ENCODE data around the gene YIPF1. TPM values are rescaled to one million over a fixed set of nuclear protein-coding genes. Genes with fewer than 3 reads are reported as not detected.

YIPF1 gene
- total RNA-seq, 4 donors from 2014 or later = 17.0 to 35.2 (median 23.9) TPM

- TF ChIP-seq CTCF (IDR thresholded peaks at IDR 0.05; ENCODE audit: low read depth) = no peak
Observed at GRCh38 chr1:53819387-53819786, 70.2 kb downstream of the YIPF1 start.

GRCh38 chr1:53811414-53811851, 78.2 kb downstream of the YIPF1 start:
- no peak for TF ChIP-seq CTCF (IDR thresholded peaks at IDR 0.05; ENCODE audit: low read depth)

GRCh38 chr1:53810497-53810896, 79.1 kb downstream of the YIPF1 start:
- no peak for TF ChIP-seq CTCF (IDR thresholded peaks at IDR 0.05; ENCODE audit: low read depth)

GRCh38 chr1:53810007-53810406, 79.6 kb downstream of the YIPF1 start:
- no peak for TF ChIP-seq CTCF (IDR thresholded peaks at IDR 0.05; ENCODE audit: low read depth)

- no peak for TF ChIP-seq CTCF (IDR thresholded peaks at IDR 0.05; ENCODE audit: low read depth)
Observed at GRCh38 chr1:53807916-53808315, 81.7 kb downstream of the YIPF1 start.

- no peak for TF ChIP-seq CTCF (IDR thresholded peaks at IDR 0.05; ENCODE audit: low read depth)
Observed at GRCh38 chr1:53804791-53805505, 84.6 kb downstream of the YIPF1 start.

GRCh38 chr1:53804181-53804580, 85.4 kb downstream of the YIPF1 start:
- TF ChIP-seq CTCF (IDR thresholded peaks at IDR 0.05; ENCODE audit: low read depth) = no peak

Small RNA genes within 50 kb of the gene (small RNA-seq; reads per million reads assigned to genes)
- gene AL049745.1 = not detected

Other genes starting within 250 kb of the YIPF1 start
- gene GLIS1, start 150.6 kb downstream of the YIPF1 start, total RNA-seq = 1 to 10 TPM in 1 of 4 donors, under 1 TPM in 1, not detected in 2; 0.17 to 3.6 TPM
- gene NDC1, start 51.5 kb downstream of the YIPF1 start, total RNA-seq = 10 to 100 TPM in 2 of 4 donors, 1 to 10 TPM in 2; 6.0 to 15.1 (median 11.9) TPM
- not detected for gene DIO1, start 4.4 kb upstream of the YIPF1 start, total RNA-seq
- gene IFT25, start 55.9 kb upstream of the YIPF1 start, total RNA-seq = 10 to 100 TPM; 13.2 to 34.1 (median 21.7) TPM
- 10 to 100 TPM in 3 of 4 donors, 1 to 10 TPM in 1; 9.6 to 19.4 (median 15.3) TPM for gene LRRC42, start 56.6 kb upstream of the YIPF1 start, total RNA-seq
- not detected for gene LDLRAD1, start 128.4 kb upstream of the YIPF1 start, total RNA-seq
- gene TMEM59, start 163.4 kb upstream of the YIPF1 start, total RNA-seq = 100 to 1,000 TPM; 184 to 344 (median 338) TPM
- 1 to 10 TPM; 3.3 to 5.6 (median 4.4) TPM for gene TCEANC2, start 163.8 kb upstream of the YIPF1 start, total RNA-seq

All from subcutaneous adipose tissue (tissue), 4 donors.